Neural progenitor cell (in vitro differentiated cells): ENCODE results near the gene ZKSCAN8.

Source experiments
- CTCF ChIP-seq: fragments of 200-600 bp; sonication (generic); IDR thresholded peaks from 2 replicates; pipeline ENCODE4 v1.5.1; 2017; ENCODE audit warnings: antibody characterized with exemption, mild to moderate bottlenecking
- EZH2 ChIP-seq: fragments of 200-600 bp; sonication (generic); IDR thresholded peaks from 2 replicates; pipeline ENCODE4 v1.6.1; 2017; ENCODE audit warnings: antibody characterized with exemption, mild to moderate bottlenecking, moderate library complexity
- EZH2phosphoT487 ChIP-seq: fragments of 200-600 bp; sonication (generic); IDR thresholded peaks from 2 replicates; pipeline ENCODE4 v1.6.1; 2017; ENCODE audit warnings: antibody characterized with exemption

DNA sequence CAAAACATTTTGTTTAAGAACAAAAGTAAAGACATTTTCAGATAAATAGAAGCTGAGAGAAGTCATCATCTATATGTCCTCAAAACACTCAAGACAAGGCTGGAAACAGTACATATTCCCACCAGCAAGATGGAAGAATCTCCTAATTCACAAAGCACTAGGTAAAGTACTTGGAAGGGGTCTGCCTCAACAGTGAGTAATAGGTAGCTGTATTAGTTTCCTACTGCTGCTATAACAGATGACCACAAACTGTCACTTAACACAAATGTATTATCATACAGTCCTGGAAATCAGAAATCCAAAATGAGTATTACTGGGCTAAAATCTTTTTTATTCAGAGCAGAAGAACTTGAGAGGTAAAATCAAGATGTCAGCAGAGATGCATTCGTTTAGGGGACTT is 40.6 kb downstream of the ZKSCAN8 start:
- TF ChIP-seq CTCF: no peak
- no peak for TF ChIP-seq EZH2
- no peak for TF ChIP-seq EZH2phosphoT487
